Liver (tissue), 3 donors: ENCODE results near the gene MIEN1.

Experiments used
- EGR1 ChIP-seq, 2 donors: IDR thresholded peaks; 2 replicates each; pipeline ENCODE4 v1.6.1; 2016 to 2018; ENCODE audit warnings: antibody characterized with exemption in 2 of 2, low read depth in 2 of 2
- RAD21 ChIP-seq, 2 donors: IDR thresholded peaks; 2 replicates each; pipeline ENCODE4 v1.6.1; 2016; ENCODE audit warnings: antibody characterized with exemption in 2 of 2, mild to moderate bottlenecking in 2 of 2
- RXRA ChIP-seq, 2 donors: IDR thresholded peaks; 2 replicates each; pipeline ENCODE4 v1.6.1; 2017 to 2018; ENCODE audit warnings: antibody characterized with exemption in 2 of 2, mild to moderate bottlenecking in 1 of 2
- YY1 ChIP-seq: IDR thresholded peaks from 2 replicates; pipeline ENCODE4 v1.6.1; 2016; ENCODE audit warnings: antibody characterized with exemption, mild to moderate bottlenecking
- TF ChIP-seq, protein P1 (sequence below): fragments of 150-350 bp; IDR thresholded peaks from 2 replicates; pipeline ENCODE4 v1.5.1; 2017; ENCODE audit warnings: improper control_type of control experiment, low read depth, low read length; ENCODE audit not compliant: missing input control
- TF ChIP-seq, protein P2 (sequence below): IDR thresholded peaks from 2 replicates; pipeline ENCODE4 v1.6.1; 2016; ENCODE audit warnings: antibody characterized with exemption, mild to moderate bottlenecking
- TF ChIP-seq, protein P3 (sequence below): IDR thresholded peaks from 2 replicates; pipeline ENCODE4 v1.6.1; 2016; ENCODE audit warnings: antibody characterized with exemption
- donor health status: healthy.
- donor health status: healthy.

GRCh38 chr17:39702901-39703893 is 27.1 kb downstream of the MIEN1 start:
- TF ChIP-seq, protein P1, sequence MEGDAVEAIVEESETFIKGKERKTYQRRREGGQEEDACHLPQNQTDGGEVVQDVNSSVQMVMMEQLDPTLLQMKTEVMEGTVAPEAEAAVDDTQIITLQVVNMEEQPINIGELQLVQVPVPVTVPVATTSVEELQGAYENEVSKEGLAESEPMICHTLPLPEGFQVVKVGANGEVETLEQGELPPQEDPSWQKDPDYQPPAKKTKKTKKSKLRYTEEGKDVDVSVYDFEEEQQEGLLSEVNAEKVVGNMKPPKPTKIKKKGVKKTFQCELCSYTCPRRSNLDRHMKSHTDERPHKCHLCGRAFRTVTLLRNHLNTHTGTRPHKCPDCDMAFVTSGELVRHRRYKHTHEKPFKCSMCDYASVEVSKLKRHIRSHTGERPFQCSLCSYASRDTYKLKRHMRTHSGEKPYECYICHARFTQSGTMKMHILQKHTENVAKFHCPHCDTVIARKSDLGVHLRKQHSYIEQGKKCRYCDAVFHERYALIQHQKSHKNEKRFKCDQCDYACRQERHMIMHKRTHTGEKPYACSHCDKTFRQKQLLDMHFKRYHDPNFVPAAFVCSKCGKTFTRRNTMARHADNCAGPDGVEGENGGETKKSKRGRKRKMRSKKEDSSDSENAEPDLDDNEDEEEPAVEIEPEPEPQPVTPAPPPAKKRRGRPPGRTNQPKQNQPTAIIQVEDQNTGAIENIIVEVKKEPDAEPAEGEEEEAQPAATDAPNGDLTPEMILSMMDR = no peak
- TF ChIP-seq YY1 (peak; percentile 81), RXRA (IDR thresholded peaks at IDR 0.05) (peak; percentile 84 to 98), RAD21 (IDR thresholded peaks at IDR 0.05) (peak; percentile 42 to 43), EGR1 (IDR thresholded peaks at IDR 0.05; ENCODE audit: low read depth in 2 of 2) (peak in 1 of 2 donors; percentile 33)
- TF ChIP-seq, protein P2, sequence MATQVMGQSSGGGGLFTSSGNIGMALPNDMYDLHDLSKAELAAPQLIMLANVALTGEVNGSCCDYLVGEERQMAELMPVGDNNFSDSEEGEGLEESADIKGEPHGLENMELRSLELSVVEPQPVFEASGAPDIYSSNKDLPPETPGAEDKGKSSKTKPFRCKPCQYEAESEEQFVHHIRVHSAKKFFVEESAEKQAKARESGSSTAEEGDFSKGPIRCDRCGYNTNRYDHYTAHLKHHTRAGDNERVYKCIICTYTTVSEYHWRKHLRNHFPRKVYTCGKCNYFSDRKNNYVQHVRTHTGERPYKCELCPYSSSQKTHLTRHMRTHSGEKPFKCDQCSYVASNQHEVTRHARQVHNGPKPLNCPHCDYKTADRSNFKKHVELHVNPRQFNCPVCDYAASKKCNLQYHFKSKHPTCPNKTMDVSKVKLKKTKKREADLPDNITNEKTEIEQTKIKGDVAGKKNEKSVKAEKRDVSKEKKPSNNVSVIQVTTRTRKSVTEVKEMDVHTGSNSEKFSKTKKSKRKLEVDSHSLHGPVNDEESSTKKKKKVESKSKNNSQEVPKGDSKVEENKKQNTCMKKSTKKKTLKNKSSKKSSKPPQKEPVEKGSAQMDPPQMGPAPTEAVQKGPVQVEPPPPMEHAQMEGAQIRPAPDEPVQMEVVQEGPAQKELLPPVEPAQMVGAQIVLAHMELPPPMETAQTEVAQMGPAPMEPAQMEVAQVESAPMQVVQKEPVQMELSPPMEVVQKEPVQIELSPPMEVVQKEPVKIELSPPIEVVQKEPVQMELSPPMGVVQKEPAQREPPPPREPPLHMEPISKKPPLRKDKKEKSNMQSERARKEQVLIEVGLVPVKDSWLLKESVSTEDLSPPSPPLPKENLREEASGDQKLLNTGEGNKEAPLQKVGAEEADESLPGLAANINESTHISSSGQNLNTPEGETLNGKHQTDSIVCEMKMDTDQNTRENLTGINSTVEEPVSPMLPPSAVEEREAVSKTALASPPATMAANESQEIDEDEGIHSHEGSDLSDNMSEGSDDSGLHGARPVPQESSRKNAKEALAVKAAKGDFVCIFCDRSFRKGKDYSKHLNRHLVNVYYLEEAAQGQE = peak; percentile 67
- TF ChIP-seq, protein P3, sequence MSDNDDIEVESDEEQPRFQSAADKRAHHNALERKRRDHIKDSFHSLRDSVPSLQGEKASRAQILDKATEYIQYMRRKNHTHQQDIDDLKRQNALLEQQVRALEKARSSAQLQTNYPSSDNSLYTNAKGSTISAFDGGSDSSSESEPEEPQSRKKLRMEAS = peak; percentile 34
